Panc1 (cell line): ENCODE data around the gene MAPK10. TPM values are rescaled to one million over a fixed set of nuclear protein-coding genes. Genes with fewer than 3 reads are reported as not detected.

Source experiments
- ATAC-seq: fragments of 200-7000 bp; cut with Tn5 transposase; 2 replicates; pipeline ENCODE4 v1.9.1; 2020; ENCODE audit warnings: mild to moderate bottlenecking, moderate library complexity
- BruUV-seq: library from RNA; stranded (reverse); fragments of 400-500 nt; replicated peaks from 2 replicates; lab custom pipeline; 2021; lab: Mats Ljungman, UMichigan
- CTCF ChIA-PET: fragments of 300-600 bp; sonication (Branson Sonifier 250); formaldehyde crosslinking; loops from one replicate; lab custom pipeline; 2022; ENCODE audit warnings: antibody characterized with exemption; lab: Charles Lee
- POLR2A ChIA-PET: fragments of 300-600 bp; sonication (Branson Sonifier 250); formaldehyde crosslinking; loops from one replicate; lab custom pipeline; 2022; ENCODE audit warnings: antibody characterized with exemption; lab: Charles Lee
- DNase-seq: peaks from one replicate; pipeline ENCODE4 v3.0.0-alpha.2; 2010; ENCODE audit warnings: low read depth, low spot score
- H3K27ac ChIP-seq: 2 replicates; pipeline ENCODE4 v1.5.1; 2011; ENCODE audit warnings: mild to moderate bottlenecking, low read length, inconsistent platforms
- H3K27me3 ChIP-seq: fragments of 200-500 bp; sonication (Bioruptor generic); 2 replicates; pipeline ENCODE4 v1.6.0; 2014; ENCODE audit warnings: low read length, inconsistent platforms; ENCODE audit not compliant: control insufficient read depth, insufficient read depth
- H3K36me3 ChIP-seq: fragments of 200-500 bp; sonication (Bioruptor generic); 2 replicates; pipeline ENCODE4 v1.5.1; 2014; ENCODE audit warnings: inconsistent platforms, mild to moderate bottlenecking, low read length, moderate library complexity; ENCODE audit not compliant: control insufficient read depth, insufficient read depth
- H3K4me1 ChIP-seq: 2 replicates; pipeline ENCODE4 v1.5.1; 2011; ENCODE audit warnings: inconsistent platforms, mild to moderate bottlenecking, low read length, moderate library complexity; ENCODE audit not compliant: control insufficient read depth, insufficient read depth
- H3K4me3 ChIP-seq, 2 experiments: 2 replicates each; pipeline ENCODE4 v1.5.1; 2011 to 2012; ENCODE audit warnings: low read depth in 2 of 2, low read length in 2 of 2, mild to moderate bottlenecking in 2 of 2, inconsistent platforms in 1 of 2, moderate library complexity in 1 of 2
- H3K9me3 ChIP-seq: fragments of 200-500 bp; sonication (Bioruptor generic); 2 replicates; pipeline ENCODE4 v1.5.1; 2014; ENCODE audit warnings: low read depth, mild to moderate bottlenecking, inconsistent platforms, low read length, moderate library complexity; ENCODE audit not compliant: control insufficient read depth, insufficient read depth
- POLR2AphosphoS5 ChIP-seq: IDR thresholded peaks from 2 replicates; pipeline ENCODE4 v1.6.1; 2012; ENCODE audit warnings: mild to moderate bottlenecking, low read depth, low read length, moderate library complexity
- SIN3A ChIP-seq: IDR thresholded peaks from 2 replicates; pipeline ENCODE4 v1.6.1; 2012; ENCODE audit warnings: low read depth, mild to moderate bottlenecking, low read length, moderate library complexity, borderline replicate concordance; ENCODE audit not compliant: insufficient read depth
- TCF7L2 ChIP-seq: IDR thresholded peaks from 2 replicates; pipeline ENCODE4 v1.6.1; 2011; ENCODE audit warnings: mild to moderate bottlenecking, low read depth, low read length, inconsistent platforms
- in situ Hi-C: cut with HindIII; loops from 2 replicates; pipeline ENCODE4 v1.10.0; 2016; ENCODE audit warnings: low sequenced_read_pairs, low pct_unique_long_range_greater_than_20kb
- intact Hi-C: fragments of 100-400 bp; cut with micrococcal nuclease; formaldehyde crosslinking; loops from one replicate; pipeline ENCODE4 v1.10.0; 2022; ENCODE audit not compliant: unreplicated experiment
- total RNA-seq: library from RNA; stranded (reverse); gene quantifications from one replicate; pipeline ENCODE4 v1.2.1, GENCODE V29; 2021; ENCODE audit not compliant: unreplicated experiment
- TF ChIP-seq, protein P1 (sequence below): fragments of 450-650 bp; IDR thresholded peaks from 2 replicates; pipeline ENCODE4 v1.5.1; 2017; ENCODE audit warnings: mild to moderate bottlenecking
- TF ChIP-seq, protein P2 (sequence below), 2 experiments: IDR thresholded peaks; 2 replicates each; pipeline ENCODE4 v1.6.1; 2011 to 2012; ENCODE audit warnings: low read depth in 2 of 2, control low read depth in 1 of 2, low read length in 1 of 2, mild to moderate bottlenecking in 1 of 2, moderate library complexity in 1 of 2; ENCODE audit not compliant: insufficient read depth in 1 of 2

MAPK10 gene
- total RNA-seq, 1 experiment from 2014 or later, result 0.85 TPM

DNA sequence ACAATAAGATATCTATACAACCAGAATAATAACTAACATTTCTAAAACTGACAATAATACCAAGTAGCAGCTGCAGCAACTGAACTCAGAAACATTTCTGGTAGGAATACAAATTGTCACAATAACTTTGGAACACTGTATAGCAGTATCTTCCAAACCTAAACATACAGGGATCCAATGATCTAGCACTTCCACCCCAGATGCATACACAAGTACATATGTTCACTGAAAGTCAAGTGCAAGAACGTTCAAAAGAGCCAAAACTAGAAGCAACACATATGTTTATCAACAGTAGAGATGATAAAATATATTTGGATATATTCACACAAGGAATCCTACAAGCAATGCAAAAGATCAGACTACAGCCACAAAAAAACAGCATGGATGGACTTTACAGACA is 46.2 kb downstream of the MAPK10 start:
- no peak for DNase-seq
- BruUV-seq, result no TSS peak
- in situ Hi-C loops, result no loop called here

DNA sequence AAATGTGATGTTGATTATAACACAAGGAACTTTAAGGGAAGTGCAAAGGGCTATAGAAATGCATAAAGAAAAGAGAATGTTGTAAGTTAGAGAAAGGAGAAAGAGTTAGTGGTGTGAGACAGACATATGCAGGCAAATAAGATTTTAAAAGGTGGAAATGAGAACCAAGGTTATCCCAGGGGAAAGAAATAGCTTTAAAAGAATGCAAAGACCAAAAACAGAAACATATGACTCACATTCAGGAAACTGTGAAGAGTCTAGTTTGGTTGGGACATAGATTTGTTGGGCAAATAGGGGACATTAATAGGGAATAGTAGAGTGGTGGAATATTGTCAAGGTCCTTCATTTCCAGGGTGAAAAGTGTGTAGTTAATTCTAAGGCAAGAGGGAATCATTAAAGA is 52.4 kb downstream of the MAPK10 start:
- ChIA-PET POLR2A (no interaction called here), CTCF (no interaction called here)
- no peak overlapping the region for H3K27ac ChIP-seq
- H3K36me3 ChIP-seq, result no peaks in the 10 kb centered on the region; the same call in 1 of the 2 replicates
- ATAC-seq (no peak), DNase-seq (no peak)
- no peaks in the 10 kb centered on the region for H3K9me3 ChIP-seq
- H3K4me3 ChIP-seq, result no peak overlapping the region
- TF ChIP-seq TCF7L2, result no peak
- TF ChIP-seq, protein P1, sequence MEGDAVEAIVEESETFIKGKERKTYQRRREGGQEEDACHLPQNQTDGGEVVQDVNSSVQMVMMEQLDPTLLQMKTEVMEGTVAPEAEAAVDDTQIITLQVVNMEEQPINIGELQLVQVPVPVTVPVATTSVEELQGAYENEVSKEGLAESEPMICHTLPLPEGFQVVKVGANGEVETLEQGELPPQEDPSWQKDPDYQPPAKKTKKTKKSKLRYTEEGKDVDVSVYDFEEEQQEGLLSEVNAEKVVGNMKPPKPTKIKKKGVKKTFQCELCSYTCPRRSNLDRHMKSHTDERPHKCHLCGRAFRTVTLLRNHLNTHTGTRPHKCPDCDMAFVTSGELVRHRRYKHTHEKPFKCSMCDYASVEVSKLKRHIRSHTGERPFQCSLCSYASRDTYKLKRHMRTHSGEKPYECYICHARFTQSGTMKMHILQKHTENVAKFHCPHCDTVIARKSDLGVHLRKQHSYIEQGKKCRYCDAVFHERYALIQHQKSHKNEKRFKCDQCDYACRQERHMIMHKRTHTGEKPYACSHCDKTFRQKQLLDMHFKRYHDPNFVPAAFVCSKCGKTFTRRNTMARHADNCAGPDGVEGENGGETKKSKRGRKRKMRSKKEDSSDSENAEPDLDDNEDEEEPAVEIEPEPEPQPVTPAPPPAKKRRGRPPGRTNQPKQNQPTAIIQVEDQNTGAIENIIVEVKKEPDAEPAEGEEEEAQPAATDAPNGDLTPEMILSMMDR, result no peak
- TF ChIP-seq POLR2AphosphoS5, result no peak
- no peak for TF ChIP-seq SIN3A
- TF ChIP-seq, protein P2, sequence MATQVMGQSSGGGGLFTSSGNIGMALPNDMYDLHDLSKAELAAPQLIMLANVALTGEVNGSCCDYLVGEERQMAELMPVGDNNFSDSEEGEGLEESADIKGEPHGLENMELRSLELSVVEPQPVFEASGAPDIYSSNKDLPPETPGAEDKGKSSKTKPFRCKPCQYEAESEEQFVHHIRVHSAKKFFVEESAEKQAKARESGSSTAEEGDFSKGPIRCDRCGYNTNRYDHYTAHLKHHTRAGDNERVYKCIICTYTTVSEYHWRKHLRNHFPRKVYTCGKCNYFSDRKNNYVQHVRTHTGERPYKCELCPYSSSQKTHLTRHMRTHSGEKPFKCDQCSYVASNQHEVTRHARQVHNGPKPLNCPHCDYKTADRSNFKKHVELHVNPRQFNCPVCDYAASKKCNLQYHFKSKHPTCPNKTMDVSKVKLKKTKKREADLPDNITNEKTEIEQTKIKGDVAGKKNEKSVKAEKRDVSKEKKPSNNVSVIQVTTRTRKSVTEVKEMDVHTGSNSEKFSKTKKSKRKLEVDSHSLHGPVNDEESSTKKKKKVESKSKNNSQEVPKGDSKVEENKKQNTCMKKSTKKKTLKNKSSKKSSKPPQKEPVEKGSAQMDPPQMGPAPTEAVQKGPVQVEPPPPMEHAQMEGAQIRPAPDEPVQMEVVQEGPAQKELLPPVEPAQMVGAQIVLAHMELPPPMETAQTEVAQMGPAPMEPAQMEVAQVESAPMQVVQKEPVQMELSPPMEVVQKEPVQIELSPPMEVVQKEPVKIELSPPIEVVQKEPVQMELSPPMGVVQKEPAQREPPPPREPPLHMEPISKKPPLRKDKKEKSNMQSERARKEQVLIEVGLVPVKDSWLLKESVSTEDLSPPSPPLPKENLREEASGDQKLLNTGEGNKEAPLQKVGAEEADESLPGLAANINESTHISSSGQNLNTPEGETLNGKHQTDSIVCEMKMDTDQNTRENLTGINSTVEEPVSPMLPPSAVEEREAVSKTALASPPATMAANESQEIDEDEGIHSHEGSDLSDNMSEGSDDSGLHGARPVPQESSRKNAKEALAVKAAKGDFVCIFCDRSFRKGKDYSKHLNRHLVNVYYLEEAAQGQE (IDR thresholded peaks at IDR 0.05; ENCODE audit: insufficient read depth in 1 of 2, low read depth in 2 of 2, low read length in 1 of 2), result no peak
- no peaks in the 10 kb centered on the region for H3K27me3 ChIP-seq
- in situ Hi-C loops, result no loop called here
- intact Hi-C loops, result no loop called here
- no peaks in the 10 kb centered on the region for H3K4me1 ChIP-seq
- no TSS peak for BruUV-seq

More for the DNA sequence above, 46.2 kb downstream of the MAPK10 start:
- intact Hi-C loops, result no loop called here
- Histone ChIP-seq H3K4me1 (no peaks in the 10 kb centered on the region), H3K36me3 (no peaks in the 10 kb centered on the region; the same call in 1 of the 2 replicates), H3K27me3 (no peaks in the 10 kb centered on the region), H3K27ac (no peak overlapping the region), H3K9me3 (no peaks in the 10 kb centered on the region), H3K4me3 (no peak overlapping the region)
- TF ChIP-seq SIN3A (no peak), TCF7L2 (no peak), POLR2AphosphoS5 (no peak)
- TF ChIP-seq, protein P2 (IDR thresholded peaks at IDR 0.05; ENCODE audit: insufficient read depth in 1 of 2, low read depth in 2 of 2, low read length in 1 of 2), result no peak
- ChIA-PET CTCF (no interaction called here), POLR2A (no interaction called here)
- no peak for ATAC-seq
